Superior temporal gyrus (tissue), 1 donor: Measurements from ENCODE around the gene SLC7A8.
"Not testable (repeated sequence)": the region's sequence is repeated elsewhere in the genome, so short reads cannot be mapped to it uniquely, and the experiment has no call there.

Experiments
- DNase-seq: peaks from one replicate; pipeline ENCODE4 v3.0.0-alpha.2; 2016; ENCODE audit errors: extremely low spot score

The SLC7A8 gene

GRCh38 chr14:23114120-23114458 is 69.4 kb downstream of the SLC7A8 start:
- no peak for DNase-seq

- DNase-seq = no peak
Observed at GRCh38 chr14:23113431-23114119, 69.9 kb downstream of the SLC7A8 start.

- DNase-seq = no peak
Observed at GRCh38 chr14:23112359-23113178, 70.9 kb downstream of the SLC7A8 start.

GRCh38 chr14:23110579-23111365 is 72.7 kb downstream of the SLC7A8 start:
- no peak for DNase-seq

GRCh38 chr14:23109769-23110168 is 73.7 kb downstream of the SLC7A8 start:
- no peak for DNase-seq

GRCh38 chr14:23108169-23108568 is 75.3 kb downstream of the SLC7A8 start:
- DNase-seq = not testable (repeated sequence)

GRCh38 chr14:23107620-23108019 is 75.8 kb downstream of the SLC7A8 start:
- not testable (repeated sequence) for DNase-seq

- no peak for DNase-seq
Observed at GRCh38 chr14:23106747-23107045, 76.8 kb downstream of the SLC7A8 start.

GRCh38 chr14:23105348-23105824 is 78.1 kb downstream of the SLC7A8 start:
- no peak for DNase-seq

GRCh38 chr14:23104591-23105347 is 78.7 kb downstream of the SLC7A8 start, which contains the start of gene CIROP:
CIROP (minus strand) TSS chr14:23104989; CDS start chr14:23104920, 69 bp downstream.
- DNase-seq = peak; percentile 42

- DNase-seq = no peak
Observed at GRCh38 chr14:23104070-23104590, 79.3 kb downstream of the SLC7A8 start.

- DNase-seq = no peak
Observed at GRCh38 chr14:23103581-23103980, 79.9 kb downstream of the SLC7A8 start.

GRCh38 chr14:23102801-23103200 is 80.7 kb downstream of the SLC7A8 start:
- DNase-seq = peak; percentile 15

- DNase-seq = no peak
Observed at GRCh38 chr14:23101986-23102625, 81.4 kb downstream of the SLC7A8 start.

GRCh38 chr14:23101213-23101970 is 82.1 kb downstream of the SLC7A8 start:
- no peak for DNase-seq

- DNase-seq = no peak
Observed at GRCh38 chr14:23099212-23099861, 84.1 kb downstream of the SLC7A8 start.

GRCh38 chr14:23097786-23098185 is 85.7 kb downstream of the SLC7A8 start:
- DNase-seq = no peak

- peak; percentile 100 for DNase-seq
Observed at GRCh38 chr14:23095196-23096108, 88.0 kb downstream of the SLC7A8 start, which contains the start of gene C14orf119. C14orf119 (plus strand) TSS chr14:23095505; CDS start chr14:23097659, 2,154 bp downstream.
